PC-9 (cell line): ENCODE measurements around the gene PCDH9.

ENCODE experiments used
- CTCF ChIP-seq: fragments of 200-600 bp; sonication (generic); conservative IDR thresholded peaks from 2 replicates; pipeline ENCODE4 v1.6.1; 2017; ENCODE audit warnings: mixed run types, antibody characterized with exemption, mild to moderate bottlenecking, moderate library complexity
- EZH2 ChIP-seq: fragments of 200-600 bp; sonication (generic); IDR thresholded peaks from 2 replicates; pipeline ENCODE4 v1.8.0; 2017; ENCODE audit warnings: antibody characterized with exemption, low read depth

GRCh38 chr13:66425741-66426140 lies 804.4 kb downstream of the PCDH9 start:
- TF ChIP-seq EZH2 (no peak), CTCF (no peak)
